Breast epithelium (tissue), 4 donors: ENCODE data around the gene CCNF. TPM values are rescaled to one million over a fixed set of nuclear protein-coding genes. Genes with fewer than 3 reads are reported as not detected.
"Not testable (repeated sequence)": the region's sequence is repeated elsewhere in the genome, so short reads cannot be mapped to it uniquely, and the experiment has no call there.

Experiments used
- DNase-seq, 2 donors: peaks; one replicate each; pipeline ENCODE4 v3.0.0-alpha.2; 2019; ENCODE audit warnings: low spot score in 2 of 2
- H3K27ac ChIP-seq, 2 donors: fragments of 200-600 bp; sonication (generic) in 1 of 2; one replicate each; pipeline ENCODE4 v1.5.1; 2016 to 2019; ENCODE audit warnings: mild to moderate bottlenecking in 1 of 2
- H3K27me3 ChIP-seq, 2 donors: fragments of 200-600 bp; sonication (generic) in 1 of 2; one replicate each; pipeline versions ENCODE4 v1.5.1 to v1.6.0; 2017 to 2019; ENCODE audit warnings: control low read depth in 1 of 2, mild to moderate bottlenecking in 1 of 2
- H3K36me3 ChIP-seq: fragments of 200-600 bp; one replicate; pipeline ENCODE4 v1.5.1; 2019
- H3K4me1 ChIP-seq, 2 donors: fragments of 200-600 bp; sonication (generic); one replicate each; pipeline ENCODE4 v1.5.1; 2016 to 2019; ENCODE audit warnings: control low read depth in 1 of 2
- H3K4me3 ChIP-seq, 3 donors: fragments of 200-600 bp; sonication (generic); 1 replicate in 2 of 3; 2 replicates in 1 of 3; pipeline ENCODE4 v1.5.1; 2016 to 2019; ENCODE audit warnings: mild to moderate bottlenecking in 3 of 3, moderate library complexity in 2 of 3
- H3K9me3 ChIP-seq, 2 donors: fragments of 200-600 bp; sonication (generic) in 1 of 2; one replicate each; pipeline ENCODE4 v1.5.1; 2016 to 2019; ENCODE audit warnings: control low read depth in 1 of 2
- CTCF ChIP-seq, 3 donors: fragments of 450-650 bp; IDR thresholded peaks; one replicate each; pipeline ENCODE4 v1.5.1; 2016 to 2017; ENCODE audit warnings: antibody characterized with exemption in 3 of 3, mild to moderate bottlenecking in 3 of 3, moderate library complexity in 3 of 3
- POLR2A ChIP-seq: fragments of 450-650 bp; IDR thresholded peaks from one replicate; pipeline ENCODE4 v1.6.1; 2016; ENCODE audit warnings: antibody characterized with exemption, mild to moderate bottlenecking, moderate library complexity
- POLR2AphosphoS5 ChIP-seq, 3 donors: sonication (generic); formaldehyde crosslinking; IDR thresholded peaks; one replicate each; pipeline ENCODE4 v1.6.1; 2017; ENCODE audit warnings: antibody characterized with exemption in 3 of 3
- intact Hi-C: fragments of 100-400 bp; cut with DNase I; formaldehyde crosslinking; loops from one replicate; pipeline ENCODE4 v1.15.1; 2023; ENCODE audit warnings: low total_unique reads
- total RNA-seq, 3 donors: library from RNA; depleted of rRNA; stranded (reverse); fragments of >200 nt; gene quantifications; one replicate each; pipeline ENCODE4 v1.1.0, GENCODE V29; 2016

Gene CCNF
- total RNA-seq, 3 donors from 2014 or later, result 1.6 to 2.9 (median 2.7) TPM

- TF ChIP-seq POLR2AphosphoS5 (IDR thresholded peaks at IDR 0.05), result no peak
- TF ChIP-seq POLR2A, result no peak
- no peak for TF ChIP-seq CTCF (IDR thresholded peaks at IDR 0.05)
- no peaks in the 10 kb centered on the region for H3K9me3 ChIP-seq
- peaks cover 5 to 6% of the 10 kb centered on the region in 2 donors for H3K4me1 ChIP-seq
- no peaks in the 10 kb centered on the region for H3K36me3 ChIP-seq
- DNase-seq, result no peak
- intact Hi-C loops, result no loop called here
- no peaks in the 10 kb centered on the region for H3K27me3 ChIP-seq
- no peak overlapping the region for H3K27ac ChIP-seq
- no peak overlapping the region for H3K4me3 ChIP-seq
These were observed 3.0 kb downstream of the CCNF start for GRCh38 chr16:2432286-2432685.

- intact Hi-C loops, result no loop called here
- Histone ChIP-seq H3K4me1 (peaks cover 5 to 6% of the 10 kb centered on the region in 2 donors), H3K4me3 (no peak overlapping the region), H3K27ac (no peak overlapping the region), H3K9me3 (no peaks in the 10 kb centered on the region), H3K27me3 (no peaks in the 10 kb centered on the region), H3K36me3 (no peaks in the 10 kb centered on the region)
- TF ChIP-seq POLR2A (no peak), POLR2AphosphoS5 (IDR thresholded peaks at IDR 0.05) (no peak), CTCF (IDR thresholded peaks at IDR 0.05) (no peak)
- DNase-seq, result no peak
These were observed 3.7 kb downstream of the CCNF start for GRCh38 chr16:2432801-2433505.

- H3K27ac ChIP-seq, DNase-seq, H3K9me3 ChIP-seq, H3K4me3 ChIP-seq, H3K36me3 ChIP-seq, H3K27me3 ChIP-seq, intact Hi-C loops, H3K4me1 ChIP-seq: not testable (repeated sequence)
These were observed 6.0 kb downstream of the CCNF start for GRCh38 chr16:2435236-2435635.

- no peaks in the 10 kb centered on the region for H3K27me3 ChIP-seq
- H3K4me1 ChIP-seq, result no peaks in the 10 kb centered on the region
- intact Hi-C loops, result no loop called here
- no peaks in the 10 kb centered on the region for H3K36me3 ChIP-seq
- DNase-seq, result peak in 1 of 2 donors; percentile 75
- TF ChIP-seq POLR2AphosphoS5 (IDR thresholded peaks at IDR 0.05), result no peak
- TF ChIP-seq POLR2A, result no peak
- no peak for TF ChIP-seq CTCF (IDR thresholded peaks at IDR 0.05)
- H3K9me3 ChIP-seq, result no peaks in the 10 kb centered on the region
- no peak overlapping the region for H3K4me3 ChIP-seq
- H3K27ac ChIP-seq, result no peak overlapping the region
These were observed 6.9 kb downstream of the CCNF start for GRCh38 chr16:2436110-2436509.

- no peaks in the 10 kb centered on the region for H3K36me3 ChIP-seq
- no peak overlapping the region for H3K27ac ChIP-seq
- intact Hi-C loops, result no loop called here
These were observed 8.0 kb downstream of the CCNF start for GRCh38 chr16:2437032-2437790.

More at GRCh38 chr16:2437032-2437790, 8.0 kb downstream of the CCNF start:
- H3K27me3 ChIP-seq, result no peaks in the 10 kb centered on the region
- TF ChIP-seq POLR2A, result no peak
- TF ChIP-seq CTCF (IDR thresholded peaks at IDR 0.05), result no peak
- TF ChIP-seq POLR2AphosphoS5 (IDR thresholded peaks at IDR 0.05), result no peak
- H3K4me1 ChIP-seq, result no peaks in the 10 kb centered on the region
- DNase-seq, result no peak
- no peaks in the 10 kb centered on the region for H3K9me3 ChIP-seq
- H3K4me3 ChIP-seq, result no peak overlapping the region
